SK-N-SH (cell line): Measurements from ENCODE around the gene PLBD2. TPM values are rescaled to one million over a fixed set of nuclear protein-coding genes. Genes with fewer than 3 reads are reported as not detected.

ENCODE experiments used
- CTCF ChIA-PET: fragments of 300-600, 350-600 bp; formaldehyde crosslinking; extraction: SDS; loops from one replicate; lab custom pipeline; 2021; lab: Yijun Ruan, JAX
- POLR2A ChIA-PET: fragments of 350-600 bp; sonication (Branson Sonifier 250); formaldehyde crosslinking; extraction: SDS; loops from one replicate; lab custom pipeline; 2020; ENCODE audit warnings: antibody characterized with exemption, inconsistent platforms; lab: Yijun Ruan, JAX
- DNase-seq: peaks from one replicate; pipeline ENCODE4 v3.0.0; 2012
- H2AFZ ChIP-seq: fragments of 200-600 bp; sonication (generic); 2 replicates; pipeline ENCODE4 v1.8.1; 2016; ENCODE audit warnings: antibody characterized with exemption, mild to moderate bottlenecking, low read depth
- H3F3A ChIP-seq: fragments of 200-600 bp; sonication (generic); replicated peaks from 2 replicates; pipeline ENCODE3; 2016; ENCODE audit warnings: antibody characterized with exemption, mild to moderate bottlenecking; ENCODE audit not compliant: insufficient read depth
- H3K27ac ChIP-seq, 2 experiments: fragments of 200-500 bp in 1 of 2; fragments of 200-600 bp in 1 of 2; sonication (Bioruptor generic) in 1 of 2; sonication (generic), shearing (Covaris generic) in 1 of 2; 2 replicates each; pipeline versions ENCODE4 v1.5.1 to v1.6.1; 2014 to 2016; ENCODE audit warnings: low read depth in 2 of 2, inconsistent platforms in 1 of 2, low read length in 1 of 2, mild to moderate bottlenecking in 1 of 2, mixed read lengths in 1 of 2
- H3K27me3 ChIP-seq: fragments of 200-600 bp; sonication (generic), shearing (Covaris generic); 2 replicates; pipeline ENCODE4 v1.6.1; 2016; ENCODE audit warnings: mixed run types; ENCODE audit not compliant: insufficient read depth
- H3K36me3 ChIP-seq, 2 experiments: fragments of 200-500 bp in 1 of 2; fragments of 200-600 bp in 1 of 2; sonication (Bioruptor generic) in 1 of 2; sonication (generic) in 1 of 2; replicated peaks in 1 of 2; 2 replicates each; pipeline versions ENCODE3 to v1.5.1; 2014 to 2016; ENCODE audit warnings: low read length in 1 of 2, mild to moderate bottlenecking in 1 of 2; ENCODE audit not compliant: insufficient read depth in 2 of 2, control insufficient read depth in 1 of 2
- H3K4me1 ChIP-seq, 2 experiments: fragments of 200-500 bp in 1 of 2; fragments of 200-600 bp in 1 of 2; sonication (Bioruptor generic) in 1 of 2; sonication (generic), shearing (Covaris generic) in 1 of 2; 2 replicates each; pipeline versions ENCODE4 v1.5.1 to v1.6.1; 2014 to 2016; ENCODE audit warnings: low read depth in 1 of 2, low read length in 1 of 2, mixed run types in 1 of 2; ENCODE audit not compliant: insufficient read depth in 2 of 2, control insufficient read depth in 1 of 2
- H3K4me2 ChIP-seq: fragments of 200-600 bp; sonication (generic), shearing (Covaris generic); 2 replicates; pipeline ENCODE4 v1.6.1; 2017; ENCODE audit warnings: mixed run types
- H3K4me3 ChIP-seq, 2 experiments: fragments of 200-500 bp in 1 of 2; fragments of 200-600 bp in 1 of 2; sonication (Bioruptor generic) in 1 of 2; sonication (generic), shearing (Covaris generic) in 1 of 2; 2 replicates each; pipeline versions ENCODE4 v1.5.1 to v1.8.1; 2014 to 2016; ENCODE audit warnings: low read depth in 2 of 2, inconsistent platforms in 1 of 2, low read length in 1 of 2, mild to moderate bottlenecking in 1 of 2, mixed read lengths in 1 of 2, moderate library complexity in 1 of 2
- H3K79me2 ChIP-seq: fragments of 200-600 bp; sonication (generic); 2 replicates; pipeline ENCODE4 v1.8.1; 2017; ENCODE audit warnings: mild to moderate bottlenecking; ENCODE audit not compliant: insufficient read depth
- H3K9ac ChIP-seq: fragments of 200-600 bp; sonication (generic); 2 replicates; pipeline ENCODE4 v1.6.1; 2017; ENCODE audit warnings: mixed run types
- H3K9me2 ChIP-seq: fragments of 200-600 bp; sonication (generic); 2 replicates; pipeline ENCODE4 v1.6.1; 2017; ENCODE audit warnings: mixed run types
- H3K9me3 ChIP-seq: fragments of 200-600 bp; sonication (generic); 2 replicates; pipeline ENCODE4 v1.6.1; 2017; ENCODE audit warnings: mixed run types, mild to moderate bottlenecking, moderate library complexity
- H4K20me1 ChIP-seq: fragments of 200-600 bp; sonication (generic); 2 replicates; pipeline ENCODE4 v1.6.1; 2017; ENCODE audit warnings: mild to moderate bottlenecking, mixed run types; ENCODE audit not compliant: insufficient read depth
- CTCF ChIP-seq: fragments of 200-600 bp; sonication (generic); IDR thresholded peaks from 2 replicates; pipeline ENCODE4 v1.6.1; 2017; ENCODE audit warnings: antibody characterized with exemption, mild to moderate bottlenecking, moderate library complexity
- ELF1 ChIP-seq: IDR thresholded peaks from 2 replicates; pipeline ENCODE4 v1.4.0; 2012
- EZH2phosphoT487 ChIP-seq: fragments of 200-600 bp; sonication (generic); IDR thresholded peaks from 2 replicates; pipeline ENCODE4 v1.6.1; 2017; ENCODE audit warnings: low read depth, mixed run types, mild to moderate bottlenecking, antibody characterized with exemption, moderate library complexity, borderline replicate concordance
- FOSL2 ChIP-seq: IDR thresholded peaks from 2 replicates; pipeline ENCODE4 v1.4.0; 2012; ENCODE audit warnings: low read depth, mild to moderate bottlenecking, moderate library complexity, borderline replicate concordance
- JUND ChIP-seq: IDR thresholded peaks from 2 replicates; pipeline ENCODE4 v1.4.0; 2012
- NFIC ChIP-seq: IDR thresholded peaks from 2 replicates; pipeline ENCODE4 v1.4.0; 2012; ENCODE audit warnings: borderline replicate concordance
- NRF1 ChIP-seq: IDR thresholded peaks from 2 replicates; pipeline ENCODE4 v1.6.1; 2012; ENCODE audit warnings: low read depth, mild to moderate bottlenecking, low read length
- PBX3 ChIP-seq: IDR thresholded peaks from 2 replicates; pipeline ENCODE4; 2012
- POLR2AphosphoS5 ChIP-seq: IDR thresholded peaks from 2 replicates; pipeline ENCODE4 v1.6.1; 2012; ENCODE audit warnings: low read depth, low read length
- RAD21 ChIP-seq: IDR thresholded peaks from 2 replicates; pipeline ENCODE4 v1.6.1; 2012; ENCODE audit warnings: mild to moderate bottlenecking, low read length
- SIN3A ChIP-seq: IDR thresholded peaks from 2 replicates; pipeline ENCODE4 v1.6.1; 2012; ENCODE audit warnings: low read depth, mild to moderate bottlenecking, low read length, moderate library complexity, borderline replicate concordance
- TEAD4 ChIP-seq: IDR thresholded peaks from 2 replicates; pipeline ENCODE4 v1.4.0; 2012; ENCODE audit warnings: mild to moderate bottlenecking, borderline replicate concordance; ENCODE audit not compliant: insufficient read depth
- USF1 ChIP-seq: IDR thresholded peaks from 2 replicates; pipeline ENCODE4 v1.4.0; 2012; ENCODE audit warnings: low read depth, borderline replicate concordance
- WGBS: methylation state at CpG from one replicate; pipeline ENCODE4 v1.1.6; 2017; ENCODE audit warnings: low lambda C conversion rate; 5-methylcytosine and 5-hydroxymethylcytosine counted together
- polyA plus RNA-seq, 3 experiments: library from polyadenylated mRNA; depleted of rRNA; stranded (reverse); fragments of >200 nt; gene quantifications; 2 replicates each; pipeline ENCODE4 v1.2.3, GENCODE V29; 2012

PLBD2 gene
- polyA plus RNA-seq, 1 of the 3 experiments (the other 2 are of a cell fraction): 15.2 TPM

- no peak for DNase-seq
- no peak overlapping the region for H3K9ac ChIP-seq
- no peaks in the 10 kb centered on the region for H3K9me3 ChIP-seq
- H3K27ac ChIP-seq: no peak overlapping the region
- CTCF ChIA-PET: interaction anchor here (0.5 to 1.2 kb wide), 2 partner anchors 27 to 85 kb away, joined by 3 read pairs; no protein-coding TSS in a partner anchor
- H2AFZ ChIP-seq: no peak overlapping the region
- WGBS: 14% methylated on average over 1 of the region's 3 CpGs
- no peaks in the 10 kb centered on the region; a peak in 1 of 4 replicates for H3K4me1 ChIP-seq
- no peak overlapping the region for H3K4me2 ChIP-seq
- H4K20me1 ChIP-seq: no peaks in the 10 kb centered on the region
- no peak overlapping the region for H3K4me3 ChIP-seq
- no peaks in the 10 kb centered on the region for H3K9me2 ChIP-seq
- TF ChIP-seq TEAD4: no peak
- TF ChIP-seq NRF1: no peak
- no peak for TF ChIP-seq JUND
- no peak for TF ChIP-seq USF1
- TF ChIP-seq POLR2AphosphoS5: no peak
- no peak for TF ChIP-seq RAD21
- TF ChIP-seq, all 33 proteins: peak for 0
- POLR2A ChIA-PET: no interaction called here
- no peaks in the 10 kb centered on the region for H3F3A ChIP-seq
- no peaks in the 10 kb centered on the region for H3K79me2 ChIP-seq
- no peaks in the 10 kb centered on the region for H3K36me3 ChIP-seq
- no peaks in the 10 kb centered on the region for H3K27me3 ChIP-seq
Observed at GRCh38 chr12:113340061-113340460, 18.3 kb upstream of the PLBD2 start.

- Histone ChIP-seq H2AFZ (no peak overlapping the region), H3K27ac (no peak overlapping the region), H3K27me3 (no peaks in the 10 kb centered on the region), H3K4me1 (no peaks in the 10 kb centered on the region), H3K4me3 (no peak overlapping the region), H4K20me1 (no peaks in the 10 kb centered on the region), H3F3A (no peaks in the 10 kb centered on the region), H3K9ac (no peak overlapping the region), H3K4me2 (no peak overlapping the region), H3K79me2 (no peaks in the 10 kb centered on the region), H3K36me3 (no peaks in the 10 kb centered on the region), H3K9me3 (no peaks in the 10 kb centered on the region), H3K9me2 (no peaks in the 10 kb centered on the region)
- ChIA-PET CTCF (no interaction called here), POLR2A (no interaction called here)
- 65% methylated on average over 6 of the region's 6 CpGs for WGBS
- TF ChIP-seq SIN3A (no peak), ELF1 (no peak), NFIC (no peak), EZH2phosphoT487 (no peak), FOSL2 (no peak), PBX3 (no peak), CTCF (no peak)
- no peak for DNase-seq
Observed at GRCh38 chr12:113341535-113341934, 16.9 kb upstream of the PLBD2 start.
